ENCODE measurements around the gene LRRC71.

GRCh38 chr1:156912310-156912709, 8.1 kb upstream of the LRRC71 start:
- TF ChIP-seq GLI4 (tag by site-specific recombination; IDR thresholded peaks at IDR 0.05): no peak
- TF ChIP-seq SP2 (tag by site-specific recombination; IDR thresholded peaks at IDR 0.05): no peak
- no peak for TF ChIP-seq CTCF (tag by site-specific recombination; IDR thresholded peaks at IDR 0.05)
- TF ChIP-seq ZNF830 (tag by site-specific recombination; IDR thresholded peaks at IDR 0.05; ENCODE audit: low read depth): no peak
- TF ChIP-seq IKZF3 (tag by site-specific recombination; IDR thresholded peaks at IDR 0.05): no peak
- TF ChIP-seq REST (tag by site-specific recombination; IDR thresholded peaks at IDR 0.05): no peak
- TF ChIP-seq YY1 (tag by site-specific recombination; IDR thresholded peaks at IDR 0.05): no peak
- TF ChIP-seq ZNF558 (tag by site-specific recombination; IDR thresholded peaks at IDR 0.05): no peak
- no peak for TF ChIP-seq ELK4 (IDR thresholded peaks at IDR 0.05; ENCODE audit: borderline replicate concordance, low read depth, low read length)
- no peak for TF ChIP-seq ZNF670 (tag by site-specific recombination; IDR thresholded peaks at IDR 0.05; ENCODE audit: low read depth)
- no peak for TF ChIP-seq ZBTB49 (tag by site-specific recombination; IDR thresholded peaks at IDR 0.05; ENCODE audit: low read depth)
- TF ChIP-seq TCF7L2 (IDR thresholded peaks at IDR 0.05; ENCODE audit: borderline replicate concordance, low read depth, low read length): no peak
- TF ChIP-seq OSR2 (tag by site-specific recombination; IDR thresholded peaks at IDR 0.05): no peak
- TF ChIP-seq ZBTB26 (tag by site-specific recombination; optimal IDR thresholded peaks at IDR 0.05): no peak
